DMS 273 (cell line): ENCODE measurements around the gene SPHK1.
"Not testable (repeated sequence)": the region's sequence is repeated elsewhere in the genome, so short reads cannot be mapped to it uniquely, and the experiment has no call there.

ENCODE experiments used
- DNase-seq: peaks from one replicate; lab custom pipeline; 2025; ENCODE audit not compliant: unreplicated experiment; lab: John Stamatoyannopoulos, UW

SPHK1 gene, protein sequence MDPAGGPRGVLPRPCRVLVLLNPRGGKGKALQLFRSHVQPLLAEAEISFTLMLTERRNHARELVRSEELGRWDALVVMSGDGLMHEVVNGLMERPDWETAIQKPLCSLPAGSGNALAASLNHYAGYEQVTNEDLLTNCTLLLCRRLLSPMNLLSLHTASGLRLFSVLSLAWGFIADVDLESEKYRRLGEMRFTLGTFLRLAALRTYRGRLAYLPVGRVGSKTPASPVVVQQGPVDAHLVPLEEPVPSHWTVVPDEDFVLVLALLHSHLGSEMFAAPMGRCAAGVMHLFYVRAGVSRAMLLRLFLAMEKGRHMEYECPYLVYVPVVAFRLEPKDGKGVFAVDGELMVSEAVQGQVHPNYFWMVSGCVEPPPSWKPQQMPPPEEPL

DNA sequence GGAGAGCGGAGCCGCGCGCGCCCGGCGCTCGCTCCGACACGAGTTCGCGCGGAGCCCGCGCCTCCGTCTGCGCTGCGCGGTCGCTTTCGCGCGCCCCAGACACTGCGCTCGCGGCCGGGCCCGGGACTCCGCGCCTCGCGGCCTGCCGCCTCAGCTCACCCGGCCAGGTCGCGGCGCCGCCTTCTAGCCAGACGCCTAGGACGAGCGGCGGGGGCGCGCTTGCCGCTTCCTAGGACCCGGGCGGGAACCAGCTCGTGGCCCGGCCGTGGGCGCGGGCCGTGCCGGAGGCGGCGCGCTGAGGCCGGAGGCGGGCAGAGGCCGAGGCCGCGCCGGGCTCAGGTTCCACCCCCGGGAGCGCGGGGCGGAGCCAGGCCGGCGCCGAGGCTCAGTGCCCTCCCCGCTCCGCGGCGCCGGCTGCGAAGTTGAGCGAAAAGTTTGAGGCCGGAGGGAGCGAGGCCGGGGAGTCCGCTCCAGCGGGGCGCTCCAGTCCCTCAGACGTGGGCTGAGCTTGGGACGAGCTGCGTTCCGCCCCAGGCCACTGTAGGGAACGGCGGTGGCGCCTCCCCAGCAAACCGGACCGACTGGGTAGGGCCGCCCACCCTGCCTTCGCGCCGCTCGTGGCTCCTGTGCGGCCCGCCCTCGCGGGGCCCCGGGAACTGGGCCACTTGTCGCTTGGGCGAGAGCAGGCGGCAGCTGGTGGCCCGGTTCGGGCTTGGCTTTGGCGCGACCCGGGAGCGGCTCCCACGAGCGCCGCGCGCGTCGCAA, at the start of gene SPHK1:
Gene SPHK1, plus strand, starts transcription at position 388 of the 765 bp plus-strand sequence. CDS start 1,036 bp downstream, outside the sequence.
- peak; percentile 94 for DNase-seq

DNA sequence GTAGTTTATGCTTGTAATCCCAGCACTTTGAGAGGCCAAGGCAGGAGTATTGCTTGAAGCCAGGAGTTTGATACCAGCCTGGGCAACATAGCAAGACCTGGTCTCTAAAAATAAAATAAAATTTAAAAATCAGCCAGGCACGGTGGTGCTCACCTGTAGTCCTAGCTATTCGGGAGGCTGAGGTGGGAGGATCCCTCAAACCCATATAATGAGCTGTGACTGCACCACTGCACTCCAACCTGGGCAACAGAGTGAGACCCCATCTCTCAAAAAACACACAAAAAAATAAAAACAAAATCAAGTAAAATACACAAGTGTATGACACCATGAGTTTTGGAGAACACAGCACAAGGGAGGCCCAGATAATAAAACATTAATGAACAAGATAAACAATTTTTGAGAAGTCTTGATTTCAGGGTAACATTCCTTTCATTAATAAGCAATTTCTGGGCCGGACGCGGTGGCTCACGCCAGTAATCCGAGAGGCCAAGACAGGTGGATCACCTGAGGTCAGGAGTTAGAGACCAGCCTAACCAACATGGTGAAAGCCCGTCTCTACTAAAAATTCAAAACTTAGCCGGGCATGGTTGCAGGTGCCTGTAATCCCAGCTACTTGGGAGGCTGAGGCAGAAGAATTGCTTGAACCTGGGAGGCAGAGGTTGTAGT, 48.6 kb upstream of the SPHK1 start:
- no peak for DNase-seq

DNA sequence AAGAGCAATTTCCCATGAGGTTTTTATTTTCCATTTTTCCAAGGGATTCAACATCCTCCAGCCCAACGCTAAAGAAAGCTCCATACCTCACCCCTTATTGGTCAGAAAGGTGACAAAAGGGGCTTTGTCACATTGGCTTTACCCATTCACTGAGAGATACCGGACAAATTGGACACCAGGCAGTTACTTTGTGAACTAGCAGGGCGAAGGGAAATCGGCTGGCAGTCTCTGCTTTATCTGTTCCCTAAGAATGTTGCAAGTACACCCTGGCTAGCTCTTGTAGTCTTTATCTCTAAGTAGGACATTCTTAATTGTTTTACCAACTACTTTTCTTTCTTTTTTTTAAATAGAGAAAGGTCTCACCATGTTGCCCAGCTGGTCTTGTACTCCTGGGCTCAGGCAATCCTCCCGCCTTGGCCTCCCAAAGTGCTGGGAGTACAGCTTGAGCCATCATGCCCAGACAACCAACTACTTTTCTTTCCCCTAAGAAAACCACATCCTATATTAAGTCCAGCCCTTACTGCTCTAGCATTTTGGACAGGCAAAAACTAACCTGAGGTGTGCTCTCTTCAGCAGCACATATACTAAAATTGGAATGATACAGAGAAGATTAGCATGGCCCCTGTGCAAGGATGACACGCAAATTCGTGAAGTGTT, 47.5 kb upstream of the SPHK1 start:
- DNase-seq = no peak

DNA sequence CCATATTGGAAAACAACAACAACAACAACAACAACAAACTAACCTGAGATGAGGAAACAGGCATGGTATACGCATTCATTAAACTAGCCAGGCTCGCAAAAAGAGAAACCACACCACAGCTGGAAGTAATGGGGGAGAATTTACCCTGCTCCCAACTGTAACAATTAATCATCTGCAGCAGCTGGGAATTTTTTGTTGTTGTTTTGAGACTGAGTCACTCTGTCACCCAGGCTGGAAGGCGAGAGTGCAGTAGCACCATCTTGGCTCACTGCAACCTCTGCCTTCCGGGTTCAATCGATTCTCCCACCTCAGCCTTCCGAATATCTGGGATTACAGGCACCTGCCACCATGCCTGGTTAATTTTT, 47.0 kb upstream of the SPHK1 start:
- DNase-seq = no peak

DNA sequence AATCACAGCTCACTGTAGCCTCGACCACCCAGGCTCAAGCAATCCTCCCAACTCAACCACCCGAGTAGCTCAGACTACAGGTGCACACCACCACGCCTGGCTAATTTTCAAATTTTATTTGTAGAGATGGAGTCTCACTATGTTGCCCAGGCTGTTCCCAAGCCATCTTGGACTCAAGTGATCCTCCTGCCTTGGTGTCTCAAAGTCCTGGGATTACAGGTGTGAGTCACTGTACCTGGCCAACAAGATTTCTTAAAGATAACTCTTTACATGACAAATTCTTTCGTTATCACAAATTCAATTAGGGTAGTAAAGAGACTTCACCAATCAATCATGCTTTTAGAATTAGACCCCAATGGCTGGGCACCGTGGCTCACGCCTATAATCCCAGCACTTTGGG, 43.1 kb upstream of the SPHK1 start:
- DNase-seq = no peak

DNA sequence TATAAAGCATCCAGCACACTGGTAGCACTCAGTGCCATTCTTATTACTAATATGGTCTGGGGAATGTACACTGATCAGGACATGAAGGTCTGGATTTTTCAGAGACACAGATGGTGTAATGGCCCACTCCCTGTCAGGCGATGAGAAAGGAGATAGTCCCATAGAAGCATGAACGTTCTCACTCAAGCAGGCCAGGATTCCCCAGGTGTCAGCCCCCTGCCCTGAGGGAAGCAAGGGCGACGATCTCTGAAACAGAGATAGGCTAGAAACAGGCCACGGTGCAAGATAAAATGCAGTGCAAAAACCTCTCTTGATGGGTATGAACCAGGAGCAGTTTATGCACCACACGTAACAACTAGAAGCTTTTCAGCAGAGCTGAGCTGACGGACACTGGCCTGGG, 41.3 kb upstream of the SPHK1 start:
- no peak for DNase-seq

DNA sequence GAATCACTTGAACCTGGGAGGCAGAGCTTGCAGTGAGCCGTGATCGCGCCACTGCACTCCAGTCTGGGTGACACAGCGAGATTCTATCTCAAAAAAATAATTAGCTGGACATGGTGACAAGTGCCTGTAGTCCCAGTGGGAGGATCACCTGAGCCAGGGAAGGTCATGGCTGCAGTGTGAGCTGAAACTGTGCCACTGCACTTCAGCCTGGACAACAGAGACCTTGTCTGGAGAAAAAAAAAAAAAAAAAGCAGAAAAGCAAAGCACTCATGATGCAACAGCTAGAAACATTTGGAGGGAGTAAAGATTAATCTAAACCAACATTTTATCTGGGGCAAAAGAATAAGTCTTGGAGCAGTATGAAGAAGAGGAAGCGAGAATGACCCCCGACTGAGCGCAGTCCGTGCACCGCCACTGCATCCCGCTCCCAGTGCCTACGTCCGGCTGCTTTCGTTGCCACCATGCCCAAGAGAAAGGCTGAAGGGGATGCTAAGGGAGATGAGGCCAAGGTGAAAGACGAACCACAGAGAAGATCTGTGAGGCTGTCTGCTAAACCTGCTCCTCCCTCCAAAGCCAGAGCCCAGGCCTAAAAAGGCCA, 38.9 kb upstream of the SPHK1 start:
- DNase-seq = no peak

DNA sequence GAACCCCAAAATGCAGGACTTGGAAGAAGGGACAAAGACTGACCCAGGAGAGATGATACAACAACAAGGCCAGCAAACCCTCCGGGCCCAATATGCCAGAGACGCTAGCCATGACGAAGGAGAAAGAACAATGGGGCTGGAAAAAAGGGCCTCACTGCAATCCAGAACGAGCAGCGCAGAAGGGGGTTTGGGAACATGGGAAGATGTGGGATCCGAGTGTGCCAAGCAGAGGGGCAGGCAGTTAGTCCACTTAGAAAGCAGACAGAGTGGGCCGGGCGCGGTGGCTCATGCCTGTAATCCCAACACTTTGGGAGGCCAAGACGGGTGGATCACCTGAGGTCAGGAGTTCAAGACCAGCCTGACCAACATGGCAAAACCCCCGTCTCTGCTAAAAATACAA, 37.5 kb upstream of the SPHK1 start:
- DNase-seq = not testable (repeated sequence)

DNA sequence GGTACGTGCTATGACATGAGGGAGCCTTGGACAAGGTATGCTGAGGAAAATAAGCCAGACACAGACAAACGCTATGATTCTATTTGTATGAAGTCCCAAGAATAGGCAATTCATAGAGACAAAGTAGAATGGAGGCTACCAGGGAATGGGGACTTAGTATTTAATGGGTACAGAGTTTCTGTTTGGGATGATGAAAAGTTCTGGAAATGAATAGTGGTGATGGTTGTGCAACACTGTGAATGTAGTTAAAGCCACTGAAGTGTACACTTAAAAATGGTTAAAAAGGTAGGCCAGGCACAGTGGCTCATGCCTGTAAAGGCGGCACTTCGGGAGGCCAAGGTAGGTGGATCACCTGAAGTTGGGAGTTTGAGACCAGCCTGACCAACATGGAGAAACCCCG, 33.9 kb upstream of the SPHK1 start:
- DNase-seq = no peak

DNA sequence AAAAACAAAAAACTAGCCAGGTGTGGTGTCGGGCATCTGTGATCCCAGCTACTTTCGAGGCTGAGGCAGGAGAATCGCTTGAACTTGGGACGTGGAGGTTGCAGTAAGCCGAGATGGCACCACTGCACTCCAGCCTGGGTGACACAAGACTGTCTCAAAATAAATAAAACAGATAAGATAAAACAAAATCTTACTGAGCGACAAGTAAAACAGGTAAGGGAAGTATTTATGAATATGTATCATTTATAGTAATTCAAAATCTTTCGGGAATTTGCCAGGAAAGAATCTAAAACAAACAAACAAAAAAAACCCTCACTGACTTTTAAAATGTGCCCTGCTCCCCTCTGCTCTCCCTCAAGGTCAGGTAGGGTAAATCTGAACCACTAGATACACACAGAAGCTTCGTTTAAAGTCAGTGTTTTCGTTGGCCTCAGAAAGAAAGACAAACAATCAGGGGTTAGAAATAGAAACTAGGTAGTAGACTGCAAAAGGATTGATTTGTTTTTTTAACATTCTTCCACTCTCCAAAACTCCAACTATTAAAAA, 32.8 kb upstream of the SPHK1 start:
- no peak for DNase-seq

DNA sequence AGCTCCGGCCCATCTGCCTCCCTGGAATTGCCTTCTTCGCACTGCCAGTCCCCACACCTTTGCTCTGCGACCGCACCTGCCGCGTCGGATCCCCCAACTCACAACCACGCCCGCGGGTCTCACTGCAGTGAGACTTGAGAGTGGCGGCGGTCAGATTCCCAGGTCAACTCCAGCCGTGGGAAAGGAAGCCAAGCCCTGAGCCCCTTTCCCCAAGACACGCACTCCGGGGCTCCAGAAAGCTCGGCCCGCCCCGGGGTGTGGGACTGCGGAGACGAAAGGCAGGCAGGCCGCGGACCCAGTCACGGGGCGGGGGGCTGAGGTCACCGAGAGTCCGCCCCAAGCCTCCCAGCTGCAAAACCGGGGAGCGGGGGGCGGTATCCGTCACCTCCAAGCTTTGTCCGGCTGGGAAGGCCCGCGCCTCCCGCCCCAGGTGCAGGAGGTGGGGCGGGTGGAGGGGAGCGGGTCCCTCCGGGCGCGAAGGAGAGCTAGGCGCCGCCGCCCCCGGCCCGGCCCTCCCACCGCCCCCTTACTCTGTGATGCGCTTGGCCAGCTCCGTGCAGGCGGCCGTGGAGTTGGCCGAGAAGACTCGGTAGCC, 31.3 kb upstream of the SPHK1 start:
- DNase-seq = peak; percentile 51

DNA sequence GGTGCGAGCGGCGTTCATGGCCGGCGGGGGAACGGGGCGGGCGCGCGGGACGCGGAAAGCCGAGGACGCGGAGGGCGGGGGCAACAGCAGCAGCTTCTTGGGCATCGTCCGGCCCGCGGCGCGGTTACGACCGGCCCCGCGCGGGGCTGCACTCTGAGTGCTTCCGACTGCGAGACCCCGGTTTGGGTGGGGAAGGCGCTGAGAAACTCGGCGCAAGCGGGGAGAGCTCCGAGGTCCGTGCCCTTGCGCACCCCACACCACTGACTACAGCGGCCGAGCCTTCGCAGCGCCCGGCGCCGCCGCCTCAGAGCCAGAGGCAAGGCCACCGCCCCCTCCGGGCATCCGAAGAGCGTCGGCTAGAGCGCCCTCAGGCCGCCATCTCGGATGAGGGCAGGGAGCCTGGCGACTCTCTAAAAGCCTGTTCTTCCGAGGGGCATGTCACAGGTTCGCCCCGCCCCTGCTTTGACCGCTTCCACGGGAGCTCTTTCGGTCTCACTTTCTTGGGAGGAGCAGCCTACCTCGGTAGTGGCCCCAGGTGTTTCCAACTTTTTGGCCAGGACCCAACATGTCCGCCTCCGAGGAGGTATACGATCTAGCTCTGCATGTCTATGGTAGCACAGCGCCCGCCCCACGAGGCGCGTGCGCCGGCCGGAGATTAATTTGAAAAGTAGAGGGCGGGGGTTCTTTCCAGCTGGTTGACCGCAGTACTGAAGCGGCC, 30.7 kb upstream of the SPHK1 start, which contains the start of gene PRPSAP1:
Gene PRPSAP1, minus strand, starts transcription at position 318 of the 718 bp plus-strand sequence. Its CDS starts 213 bp downstream, at position 105.
- DNase-seq = peak; percentile 96

DNA sequence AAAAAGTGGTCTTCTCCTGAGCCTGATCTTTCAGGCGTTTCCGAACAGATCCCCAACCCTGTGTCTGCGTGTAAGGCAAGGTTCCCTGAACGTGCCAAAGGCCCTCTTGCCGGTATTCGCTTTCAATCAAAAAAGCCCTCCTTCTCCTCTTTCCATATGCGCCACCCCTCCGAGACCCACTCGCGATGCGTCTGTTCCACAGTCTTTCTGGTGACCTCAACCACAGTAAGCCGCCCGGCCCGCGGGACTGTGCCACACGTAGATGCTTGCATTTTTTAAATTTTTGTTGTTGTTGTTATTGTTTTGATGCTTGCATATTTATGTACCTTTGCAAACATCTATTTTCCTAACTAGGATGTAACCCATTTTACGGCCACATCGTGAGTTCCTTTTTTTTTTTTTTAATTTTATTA, 30.1 kb upstream of the SPHK1 start:
- no peak for DNase-seq

DNA sequence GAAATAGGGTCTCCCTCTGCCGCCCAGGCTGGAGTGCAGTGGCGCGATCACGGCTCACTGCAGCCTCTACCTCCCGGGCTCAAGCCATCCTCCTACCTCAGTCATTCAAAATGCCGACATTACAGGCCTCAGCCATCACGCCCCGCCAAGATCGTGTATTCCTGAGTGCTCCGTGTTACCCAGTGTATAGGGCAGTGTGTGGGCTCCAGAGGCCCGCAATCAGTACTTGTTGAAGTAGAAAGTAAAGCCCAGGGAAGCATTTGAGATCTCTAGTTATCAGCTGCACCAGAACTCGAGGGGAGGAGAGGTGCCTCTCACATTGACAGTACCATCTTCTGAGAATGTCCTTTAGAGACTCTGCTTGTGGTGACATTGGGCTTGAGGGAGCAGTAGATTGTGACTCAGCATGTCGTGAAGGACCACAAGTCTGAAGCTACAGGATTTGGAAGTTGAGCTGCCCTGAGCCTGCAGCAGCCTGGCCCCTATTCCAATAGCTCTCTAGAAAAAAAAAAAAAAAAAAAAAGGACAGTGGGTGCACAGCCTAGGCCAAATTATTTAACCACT, 29.6 kb upstream of the SPHK1 start:
- peak; percentile 27 for DNase-seq

DNA sequence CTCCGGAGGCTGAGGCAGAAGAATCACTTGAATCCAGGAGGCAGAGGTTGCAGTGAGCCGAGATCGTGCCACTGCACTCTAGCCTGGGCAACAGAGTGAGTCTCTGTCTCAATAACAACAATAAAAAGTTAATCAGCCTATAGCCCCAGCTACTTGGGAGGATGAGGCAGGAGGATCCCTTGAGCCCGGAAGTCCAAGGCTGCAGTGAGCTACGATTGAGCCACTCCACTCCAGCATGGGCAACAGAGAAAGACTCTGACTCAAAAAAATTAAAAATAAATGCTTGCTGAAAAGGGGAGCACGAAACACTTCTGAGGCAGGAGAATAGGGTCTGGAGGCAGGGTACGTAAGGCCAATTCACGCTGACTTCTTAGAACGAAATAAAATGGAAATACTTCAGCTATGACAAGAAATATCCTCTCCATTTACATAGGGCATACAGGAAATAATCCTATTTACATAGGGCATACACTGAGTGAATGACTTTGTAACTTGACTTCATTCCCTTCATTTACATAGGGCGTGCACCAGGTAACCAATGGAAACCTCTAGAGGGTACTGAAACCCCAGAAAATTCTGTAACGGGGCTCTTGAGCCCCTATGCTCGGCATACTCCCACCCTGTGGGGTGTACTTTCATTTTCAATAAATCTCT, 27.5 kb upstream of the SPHK1 start:
- DNase-seq = no peak

DNA sequence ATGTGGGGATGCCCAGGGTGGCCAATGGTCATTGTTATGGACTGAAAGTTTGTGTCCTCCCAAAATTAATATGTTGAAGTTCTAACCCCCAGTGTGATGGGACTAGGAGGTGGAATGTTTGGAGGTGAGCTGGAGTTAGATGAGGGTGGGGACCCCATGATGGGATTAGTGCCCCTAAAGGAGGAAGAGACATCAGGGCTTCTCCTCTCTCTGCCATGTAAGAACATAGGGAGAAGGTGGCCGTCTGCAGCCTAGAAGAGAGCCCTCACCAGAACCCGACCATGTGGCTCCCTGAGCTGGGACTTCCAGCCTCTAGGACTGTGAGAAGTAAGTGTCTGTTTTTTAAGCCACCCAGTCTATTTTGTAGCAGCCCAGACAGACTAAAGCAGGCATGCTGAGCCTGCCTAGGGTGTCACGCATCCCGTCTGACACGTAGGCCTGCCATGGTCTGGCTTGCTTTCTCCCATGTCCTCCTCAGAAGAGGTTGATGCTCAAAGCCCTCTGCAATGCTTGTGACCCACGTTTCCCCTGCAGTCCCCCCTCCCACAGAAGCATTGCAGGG, 26.7 kb upstream of the SPHK1 start:
- DNase-seq = no peak

DNA sequence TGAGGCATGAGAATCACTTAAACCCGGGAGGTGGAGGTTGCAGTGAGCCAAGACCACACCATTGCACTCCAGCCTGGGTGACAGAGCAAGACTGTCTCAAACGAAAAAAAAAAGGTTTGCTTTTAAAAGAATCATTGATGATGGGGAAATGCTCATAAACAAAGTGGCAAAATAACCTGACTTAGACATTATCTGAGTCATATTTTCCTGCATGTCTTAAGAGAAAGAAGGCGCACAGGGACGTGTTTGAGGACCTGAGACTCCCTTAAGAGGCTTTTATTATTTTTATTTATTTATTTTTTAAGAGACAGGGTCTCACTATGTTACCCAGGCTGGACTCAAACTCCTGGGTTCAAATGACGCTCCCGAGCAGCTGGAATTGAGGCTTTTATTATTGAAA, 25.0 kb upstream of the SPHK1 start:
- no peak for DNase-seq

DNA sequence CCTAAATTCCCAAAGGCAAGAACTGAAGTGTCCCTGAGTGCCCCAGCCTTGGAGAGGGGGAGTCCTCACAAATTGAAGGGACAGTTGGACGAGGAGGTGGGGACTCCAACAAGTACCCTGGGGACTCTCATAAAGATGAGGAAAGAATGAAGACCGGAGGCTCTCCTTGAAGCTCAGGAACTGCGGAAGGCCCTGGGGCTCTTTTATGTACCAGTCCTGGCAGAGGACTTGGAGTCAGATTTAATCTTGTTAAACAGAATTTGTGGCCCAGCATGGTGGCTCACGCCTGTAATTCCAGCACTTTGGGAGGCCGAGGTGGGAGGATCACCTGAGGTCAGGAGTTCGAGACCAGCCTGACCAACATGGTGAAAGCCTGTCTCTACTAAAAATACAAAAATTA, 24.6 kb upstream of the SPHK1 start:
- DNase-seq = not testable (repeated sequence)
